Measurements from ENCODE around the gene LCE1E.

Gene LCE1E

DNA sequence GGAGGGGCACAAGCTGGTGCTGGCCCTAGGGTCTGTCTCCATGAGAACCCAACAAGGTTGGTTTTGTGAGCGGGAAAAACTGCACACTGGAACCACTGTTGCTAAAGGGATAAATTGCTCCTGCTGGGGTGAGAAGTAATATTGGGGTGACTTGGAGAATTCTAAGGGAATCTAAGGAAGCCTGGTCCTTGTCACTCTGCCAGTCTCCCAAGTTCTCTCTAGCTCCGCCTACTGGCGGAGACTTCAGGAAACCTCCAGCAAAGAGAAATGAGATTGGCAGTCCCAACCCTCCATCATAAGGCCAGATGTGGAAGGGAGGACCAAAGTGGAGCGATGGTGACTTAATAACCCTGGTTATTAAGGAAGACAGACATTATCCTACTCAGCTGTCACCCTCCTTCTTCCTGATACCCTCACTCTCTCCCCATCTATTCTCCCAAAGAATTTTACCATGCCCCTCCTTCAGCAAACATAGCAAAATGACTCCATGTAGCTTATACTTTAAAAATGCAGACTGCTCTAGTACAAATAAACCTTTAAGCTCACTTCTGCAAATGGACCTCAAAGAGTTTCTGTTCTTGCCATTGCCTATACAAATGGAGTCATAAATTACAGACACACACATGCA lies 8.4 kb upstream of the LCE1E start:
- no peak for DNase-seq (ENCODE audit: low read depth in 2 of 2)

DNA sequence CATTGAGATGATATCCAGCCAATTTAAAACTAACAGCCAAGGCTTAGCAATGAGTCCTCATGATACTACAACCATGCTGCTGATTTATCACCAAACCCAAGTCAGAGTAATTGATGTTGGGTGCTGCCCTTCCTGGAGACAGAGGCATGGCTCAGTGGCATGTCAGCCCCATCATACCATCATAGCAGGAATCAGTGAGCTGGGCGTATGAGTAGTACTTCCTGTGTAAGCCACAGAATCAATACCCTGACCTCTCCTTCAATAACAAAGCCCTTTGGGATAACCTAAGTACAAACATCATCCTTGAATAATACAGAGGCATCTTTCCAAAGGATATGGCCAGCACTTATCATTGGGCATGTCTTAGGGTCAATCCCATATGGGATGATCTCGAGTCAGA lies 3.0 kb upstream of the LCE1E start:
- no peak for DNase-seq (ENCODE audit: low read depth in 2 of 2)

DNA sequence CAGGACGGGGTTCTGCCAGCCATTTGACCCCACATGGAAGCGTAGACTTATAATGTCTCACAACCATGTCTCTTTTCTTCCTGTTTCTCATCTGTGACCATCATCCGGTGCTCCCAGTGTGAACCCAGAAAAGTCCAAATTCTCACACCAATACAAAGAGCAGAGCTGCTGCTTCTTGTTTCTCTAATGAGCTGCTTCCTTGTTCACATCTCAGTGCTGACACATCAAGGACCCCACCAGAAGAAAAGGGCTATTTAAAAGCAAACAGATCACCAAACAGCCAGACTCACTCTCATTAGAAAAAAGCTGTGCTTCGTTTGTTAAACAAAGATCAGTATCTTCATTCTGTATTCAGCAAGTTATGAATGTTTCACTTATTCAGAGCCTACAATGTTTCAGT lies 9.6 kb downstream of the LCE1E start:
- DNase-seq (ENCODE audit: low read depth in 2 of 2) = no peak

DNA sequence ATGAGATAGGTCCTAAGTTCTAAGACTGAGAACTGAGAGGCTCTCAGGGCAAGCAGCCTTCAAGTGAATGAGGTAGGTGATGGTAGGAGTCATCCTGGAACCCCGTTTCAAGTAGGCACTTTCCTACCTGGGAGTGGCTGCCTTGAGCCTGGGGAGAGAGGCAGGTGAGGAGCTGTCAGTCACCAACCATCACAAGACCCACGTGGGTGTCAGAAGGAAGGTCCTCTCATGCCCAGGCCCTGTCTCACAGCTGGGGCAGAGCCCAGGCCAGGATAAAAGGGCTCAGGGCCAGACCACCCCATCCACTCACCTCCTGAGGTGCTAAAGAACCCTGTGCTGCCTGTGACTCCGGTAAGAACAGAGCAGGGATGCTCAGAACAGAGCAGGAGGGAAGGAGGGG lies 10.4 kb downstream of the LCE1E start, which contains the start of gene LCE1D:
Gene LCE1D, plus strand, starts transcription at position 301 of the 400 bp plus-strand sequence. CDS start 1,074 bp downstream, outside the sequence.
- no peak for DNase-seq (ENCODE audit: low read depth in 2 of 2)

DNA sequence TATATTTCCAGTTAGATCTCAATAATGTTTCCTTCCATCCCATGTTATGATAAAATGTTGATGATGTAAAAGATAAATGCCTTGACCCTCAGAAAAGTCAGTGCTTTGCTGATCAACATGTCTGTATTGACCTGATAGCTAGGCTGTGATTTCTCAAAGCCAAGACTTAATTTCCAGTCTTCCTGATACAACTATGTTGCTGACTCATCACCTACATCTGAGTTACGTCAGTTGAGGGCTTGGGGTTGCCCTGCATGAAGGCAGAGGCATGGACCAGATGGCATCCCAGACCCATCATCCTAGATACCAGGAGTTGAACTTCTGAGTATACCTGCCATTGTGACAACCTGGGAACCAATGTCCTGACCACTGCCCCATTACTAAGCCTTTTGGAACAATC lies 15.3 kb downstream of the LCE1E start:
- no peak for DNase-seq (ENCODE audit: low read depth in 2 of 2)

DNA sequence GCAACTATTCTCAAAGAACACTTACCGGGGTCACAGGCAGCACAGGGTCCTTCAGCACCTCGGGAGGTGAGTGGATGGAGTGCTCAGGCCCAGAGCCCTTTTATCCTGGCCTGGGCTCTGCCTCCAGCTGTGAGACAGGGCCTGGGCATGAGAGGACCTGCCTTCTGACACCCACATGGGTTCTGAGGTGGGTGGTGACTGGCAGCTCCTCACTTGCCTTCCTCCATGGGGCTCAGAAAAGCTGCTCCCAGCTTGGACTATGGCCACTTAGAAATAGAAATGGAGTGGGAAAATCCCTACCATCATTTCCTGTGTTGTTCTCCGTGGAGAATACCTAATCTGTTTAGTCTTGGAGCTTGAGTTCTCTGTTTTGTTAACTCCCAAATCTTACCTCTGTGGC lies 20.5 kb downstream of the LCE1E start, which contains the start of gene LCE1C:
Gene LCE1C, minus strand, starts transcription at position 76 of the 400 bp plus-strand sequence. CDS start 1,173 bp downstream, outside the sequence.
- no peak for DNase-seq (ENCODE audit: low read depth in 2 of 2)

DNA sequence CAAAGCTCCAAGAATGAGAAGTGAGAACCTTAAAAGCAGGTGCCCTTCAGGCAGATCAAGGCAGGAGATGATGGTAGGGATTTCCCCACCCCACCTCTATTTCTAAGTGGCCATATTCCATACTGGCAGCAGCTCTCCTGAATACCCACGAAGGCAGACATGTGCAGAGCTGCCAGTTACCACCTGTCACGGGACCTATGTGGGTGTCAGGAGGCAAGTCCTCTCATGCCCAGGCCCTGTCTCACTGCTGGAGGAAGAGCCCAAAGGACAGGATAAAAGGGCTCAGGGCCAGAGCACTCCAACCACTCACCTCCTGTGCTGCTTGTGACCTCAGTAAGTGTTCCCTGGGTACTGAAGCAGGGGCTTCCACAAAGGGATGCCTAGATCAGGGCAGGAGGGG lies 25.0 kb downstream of the LCE1E start:
- DNase-seq (ENCODE audit: low read depth in 2 of 2) = no peak

DNA sequence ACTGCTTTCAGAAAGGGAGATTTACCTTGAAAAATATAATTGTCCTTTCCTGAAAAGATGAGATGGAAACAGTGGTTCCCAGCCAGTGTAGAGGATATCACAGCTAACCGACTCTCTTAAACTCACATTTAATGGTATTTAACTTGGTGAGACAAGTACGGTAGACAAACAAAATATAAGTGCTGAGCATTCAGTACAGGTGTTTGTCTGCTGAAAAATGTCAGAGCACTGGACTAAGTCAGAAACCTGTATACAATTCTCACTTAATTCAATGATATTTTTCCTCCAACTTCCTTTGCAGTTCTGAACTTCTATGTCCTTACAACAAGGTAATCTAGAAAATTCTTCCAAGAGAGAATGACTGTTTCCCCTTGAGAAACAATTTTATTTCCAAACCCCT lies 25.6 kb downstream of the LCE1E start, which contains the start of gene LCE1B:
Gene LCE1B, plus strand, starts transcription at position 301 of the 400 bp plus-strand sequence. CDS start 476 bp downstream, outside the sequence.
- no peak for DNase-seq (ENCODE audit: low read depth in 2 of 2)

DNA sequence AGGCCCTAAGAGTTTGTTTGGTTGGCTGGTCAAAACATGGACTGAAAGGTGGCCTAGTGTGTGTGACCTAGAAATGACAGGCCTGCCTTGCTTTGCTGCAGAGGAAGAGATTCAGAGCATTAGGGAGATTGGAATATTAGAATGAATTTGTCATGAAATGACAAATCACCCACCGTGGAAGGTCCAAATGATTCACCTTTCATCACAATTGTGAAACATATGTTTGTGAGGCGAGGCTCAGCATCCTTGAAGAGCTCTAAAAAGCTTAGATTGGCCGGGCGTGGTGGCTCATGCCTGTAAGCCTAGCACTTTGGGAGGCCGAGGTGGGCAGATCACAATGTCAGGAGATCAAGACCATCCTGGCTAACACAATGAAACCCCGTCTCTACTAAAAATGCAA lies 31.3 kb downstream of the LCE1E start:
- no peak for DNase-seq (ENCODE audit: low read depth in 2 of 2)

DNA sequence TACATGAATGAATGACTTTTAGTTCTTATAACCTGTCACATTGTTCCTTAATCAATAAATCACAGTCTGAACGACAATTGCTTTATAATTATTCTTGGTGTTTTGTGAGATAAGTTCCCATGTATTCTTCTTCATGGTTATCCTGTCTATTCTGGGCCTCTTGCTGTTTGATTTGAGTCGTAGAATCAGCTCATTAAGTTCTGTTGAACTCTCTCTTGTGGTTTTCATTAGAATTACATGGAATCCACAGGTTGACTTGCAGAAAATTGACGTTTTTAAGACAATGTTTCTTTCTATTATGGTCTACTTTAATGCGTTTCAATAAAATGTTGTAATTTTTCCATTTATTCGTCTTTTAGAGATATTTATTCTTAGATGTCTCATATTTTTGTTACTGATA lies 37.2 kb downstream of the LCE1E start:
- DNase-seq (ENCODE audit: low read depth in 2 of 2) = no peak

DNA sequence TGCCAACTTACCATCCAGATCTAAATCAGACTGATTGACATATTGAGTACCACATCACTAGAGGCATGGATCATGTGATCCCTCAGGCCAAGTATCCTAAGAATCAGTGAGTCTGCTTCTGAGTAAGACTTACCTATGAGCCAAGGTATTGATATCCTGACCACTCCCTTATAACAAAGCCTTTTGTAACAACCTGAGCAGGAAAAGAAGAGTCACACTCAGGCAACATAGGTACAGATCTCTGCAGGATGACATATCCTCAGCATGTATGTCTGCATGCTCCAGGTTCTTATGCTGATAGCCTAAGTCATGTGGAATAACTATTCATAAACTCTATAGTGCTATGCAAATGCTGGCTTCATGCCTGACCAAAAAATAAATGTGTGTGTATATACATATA lies 38.9 kb downstream of the LCE1E start:
- no peak for DNase-seq (ENCODE audit: low read depth in 2 of 2)

DNA sequence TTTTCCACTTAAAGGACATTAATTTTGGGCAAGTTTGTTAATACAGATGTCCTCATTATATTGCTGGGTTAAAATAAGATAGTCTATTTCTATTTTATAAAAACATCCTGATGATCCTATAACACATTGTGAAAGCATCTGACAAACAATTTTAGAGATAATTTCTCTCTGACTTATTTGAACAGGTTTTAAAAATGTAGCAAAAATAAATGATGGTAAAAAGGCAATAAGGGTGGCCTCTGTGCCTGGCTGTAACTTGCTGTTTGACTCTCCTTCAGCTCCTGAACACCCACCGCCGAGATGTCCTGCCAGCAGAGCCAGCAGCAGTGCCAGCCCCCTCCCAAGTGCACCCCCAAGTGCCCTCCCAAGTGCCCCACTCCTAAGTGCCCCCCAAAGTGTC lies 41.1 kb downstream of the LCE1E start, which contains the start of gene LCE1A:
Gene LCE1A, plus strand, starts transcription at position 301 of the 400 bp plus-strand sequence. Its CDS starts 0 bp downstream, at position 301.
- no peak for DNase-seq (ENCODE audit: low read depth in 2 of 2)

DNA sequence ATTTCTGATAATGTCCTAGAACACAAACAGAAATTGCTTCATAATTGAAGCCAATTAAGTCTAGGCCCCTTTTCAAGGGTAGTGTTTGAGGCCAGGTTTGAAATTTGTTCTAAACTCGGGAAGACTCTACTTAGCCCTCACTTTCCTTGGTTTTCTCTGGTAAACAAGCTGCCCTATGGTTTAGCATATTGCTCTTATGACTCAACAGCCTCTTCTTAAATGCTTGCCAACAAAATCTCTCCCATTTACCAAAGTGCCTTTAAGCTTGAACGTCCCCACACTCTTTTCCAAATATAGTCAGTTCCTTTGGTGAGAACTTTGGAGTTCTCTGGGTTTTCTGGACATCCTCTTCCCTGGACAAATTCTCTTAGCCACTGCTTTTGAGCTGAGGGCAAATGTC lies 50.8 kb downstream of the LCE1E start:
- no peak for DNase-seq (ENCODE audit: low read depth in 2 of 2)
